NCI-H69 (cell line): ENCODE results near the gene SLC9A5.
A peak's percentile ranks its signal among the peaks of the same experiment; 100 is the strongest.

Source experiments
- DNase-seq: peaks from one replicate; lab custom pipeline; 2025; lab: John Stamatoyannopoulos, UW

SLC9A5 gene

GRCh38 chr16:67215706-67216105 is 33.1 kb upstream of the SLC9A5 start:
- DNase-seq, result no peak

GRCh38 chr16:67216612-67217490 is 31.9 kb upstream of the SLC9A5 start:
- DNase-seq, result no peak

- no peak for DNase-seq
These were observed 24.8 kb upstream of the SLC9A5 start for GRCh38 chr16:67223992-67224391.

- DNase-seq, result no peak
These were observed 22.4 kb upstream of the SLC9A5 start for GRCh38 chr16:67226295-67226803.

GRCh38 chr16:67226804-67227566 is 21.8 kb upstream of the SLC9A5 start, which contains the start of gene TMEM208:
TMEM208 (plus strand) TSS chr16:67227130; CDS start chr16:67227219, 89 bp downstream.
- peak; percentile 97 for DNase-seq

GRCh38 chr16:67227567-67227921 is 21.2 kb upstream of the SLC9A5 start:
- DNase-seq, result no peak

- DNase-seq, result no peak
These were observed 20.6 kb upstream of the SLC9A5 start for GRCh38 chr16:67228034-67228785.

- no peak for DNase-seq
These were observed 19.9 kb upstream of the SLC9A5 start for GRCh38 chr16:67228905-67229304.

GRCh38 chr16:67229906-67230808 is 18.6 kb upstream of the SLC9A5 start:
- DNase-seq, result no peak

- no peak for DNase-seq
These were observed 17.7 kb upstream of the SLC9A5 start for GRCh38 chr16:67230809-67231660.

- no peak for DNase-seq
These were observed 15.2 kb upstream of the SLC9A5 start for GRCh38 chr16:67233596-67233995.

GRCh38 chr16:67234180-67234597 is 14.6 kb upstream of the SLC9A5 start:
- DNase-seq, result no peak

GRCh38 chr16:67235816-67236562 is 12.8 kb upstream of the SLC9A5 start:
- DNase-seq, result no peak

- DNase-seq, result peak; percentile 53
These were observed 12.0 kb upstream of the SLC9A5 start for GRCh38 chr16:67236563-67237395.

GRCh38 chr16:67237396-67238277 is 11.1 kb upstream of the SLC9A5 start:
- DNase-seq, result no peak

- no peak for DNase-seq
These were observed 10.6 kb upstream of the SLC9A5 start for GRCh38 chr16:67238278-67238575.

GRCh38 chr16:67238806-67239470 is 9.8 kb upstream of the SLC9A5 start:
- DNase-seq, result no peak
